Activated CD4-positive, alpha-beta T cell treated with anti-CD3 and anti-CD28 coated beads for 1 hour (primary cell): ENCODE results near the gene ATP6V1G3.
A peak's percentile ranks its signal among the peaks of the same experiment; 100 is the strongest.
"Not testable (repeated sequence)": the region's sequence is repeated elsewhere in the genome, so short reads cannot be mapped to it uniquely, and the experiment has no call there.

Experiments
- DNase-seq: peaks from one replicate; pipeline ENCODE4 v3.0.0-alpha.2; 2020

The ATP6V1G3 gene

GRCh38 chr1:198540580-198540979 lies at the start of gene ATP6V1G3:
ATP6V1G3 (minus strand) TSS chr1:198540680; CDS start chr1:198540650, 30 bp downstream.
- no peak for DNase-seq

- DNase-seq = no peak
These were observed 48.4 kb upstream of the ATP6V1G3 start for GRCh38 chr1:198588845-198589244.

- DNase-seq = no peak
These were observed 43.7 kb upstream of the ATP6V1G3 start for GRCh38 chr1:198584163-198584562.

- not testable (repeated sequence) for DNase-seq
These were observed 42.8 kb upstream of the ATP6V1G3 start for GRCh38 chr1:198583209-198583802.

- DNase-seq = no peak
These were observed 37.0 kb upstream of the ATP6V1G3 start for GRCh38 chr1:198577444-198577843.

GRCh38 chr1:198575798-198576641 lies 35.5 kb upstream of the ATP6V1G3 start:
- DNase-seq = no peak

- no peak for DNase-seq
These were observed 34.8 kb upstream of the ATP6V1G3 start for GRCh38 chr1:198575292-198575691.

GRCh38 chr1:198574325-198574724 lies 33.8 kb upstream of the ATP6V1G3 start:
- DNase-seq = no peak

- DNase-seq = no peak
These were observed 24.2 kb upstream of the ATP6V1G3 start for GRCh38 chr1:198564716-198565115.

- DNase-seq = no peak
These were observed 23.7 kb upstream of the ATP6V1G3 start for GRCh38 chr1:198564157-198564556.

GRCh38 chr1:198563583-198563982 lies 23.1 kb upstream of the ATP6V1G3 start:
- no peak for DNase-seq

- no peak for DNase-seq
These were observed 19.7 kb upstream of the ATP6V1G3 start for GRCh38 chr1:198560161-198560560.

GRCh38 chr1:198559362-198559761 lies 18.9 kb upstream of the ATP6V1G3 start:
- DNase-seq = no peak

GRCh38 chr1:198558402-198558801 lies 17.9 kb upstream of the ATP6V1G3 start:
- no peak for DNase-seq

- DNase-seq = peak; percentile 17
These were observed 16.5 kb upstream of the ATP6V1G3 start for GRCh38 chr1:198556971-198557370.

- no peak for DNase-seq
These were observed 12.4 kb upstream of the ATP6V1G3 start for GRCh38 chr1:198552668-198553416.

GRCh38 chr1:198550941-198551524 lies 10.6 kb upstream of the ATP6V1G3 start:
- DNase-seq = no peak

GRCh38 chr1:198549866-198550265 lies 9.4 kb upstream of the ATP6V1G3 start:
- DNase-seq = no peak

GRCh38 chr1:198548890-198549289 lies 8.4 kb upstream of the ATP6V1G3 start:
- no peak for DNase-seq

- DNase-seq = no peak
These were observed 4.7 kb upstream of the ATP6V1G3 start for GRCh38 chr1:198545156-198545555.

GRCh38 chr1:198544265-198544664 lies 3.8 kb upstream of the ATP6V1G3 start:
- DNase-seq = no peak

- no peak for DNase-seq
These were observed 3.3 kb upstream of the ATP6V1G3 start for GRCh38 chr1:198543670-198544260.

- no peak for DNase-seq
These were observed 2.2 kb upstream of the ATP6V1G3 start for GRCh38 chr1:198542632-198543031.
